B cell (primary cell): ENCODE data around the gene ANKLE2. TPM values are rescaled to one million over a fixed set of nuclear protein-coding genes. Genes with fewer than 3 reads are reported as not detected.

ENCODE experiments used
- ATAC-seq: fragments of 200-7000 bp; cut with Tn5 transposase; one replicate; pipeline ENCODE4 v1.10.0; 2021; ENCODE audit warnings: low read depth, mild to moderate bottlenecking, moderate number of reproducible peaks, moderate library complexity
- CTCF ChIA-PET: fragments of 350-600 bp; sonication (Branson Sonifier 250); formaldehyde crosslinking; loops from one replicate; lab custom pipeline; 2021; ENCODE audit warnings: antibody characterized with exemption, inconsistent platforms; lab: Charles Lee
- POLR2A ChIA-PET: fragments of 350-600 bp; sonication (Branson Sonifier 250); formaldehyde crosslinking; loops from one replicate; lab custom pipeline; 2021; ENCODE audit warnings: antibody characterized with exemption; lab: Charles Lee
- DNase-seq: peaks from one replicate; pipeline ENCODE4 v3.0.0; 2013
- H2AFZ ChIP-seq: 2 replicates; pipeline ENCODE4 v1.6.1; 2012; ENCODE audit warnings: mild to moderate bottlenecking, low read depth, low read length; ENCODE audit not compliant: insufficient read depth, poor library complexity, severe bottlenecking
- H3K27ac ChIP-seq, 2 donors: 1 replicate in 1 of 2; 2 replicates in 1 of 2; pipeline ENCODE4 v1.5.1; 2012 to 2013; ENCODE audit warnings: low read length in 2 of 2, mild to moderate bottlenecking in 2 of 2, moderate library complexity in 1 of 2
- H3K27me3 ChIP-seq, 4 experiments: fragments of 200-600 bp in 1 of 4; sonication (generic) in 1 of 4; replicated peaks in 1 of 4; 1 replicate in 2 of 4; 2 replicates in 2 of 4; pipeline versions ENCODE4 v1.6.1 to v1.7.0; 2013 to 2016; ENCODE audit warnings: low read length in 3 of 4, mild to moderate bottlenecking in 2 of 4, mixed read lengths in 1 of 4, moderate library complexity in 1 of 4; ENCODE audit not compliant: insufficient read depth in 4 of 4, control insufficient read depth in 3 of 4; ENCODE audit errors: control extremely low read depth in 1 of 4
- H3K36me3 ChIP-seq, 2 experiments: replicated peaks in 1 of 2; 1 replicate in 1 of 2; 2 replicates in 1 of 2; pipeline versions ENCODE4 v1.6.1 to v1.7.1; 2013; ENCODE audit warnings: low read length in 1 of 2; ENCODE audit not compliant: insufficient read depth in 2 of 2, control insufficient read depth in 1 of 2; ENCODE audit errors: control extremely low read depth in 1 of 2, extremely low read depth in 1 of 2
- H3K4me1 ChIP-seq, 2 donors: fragments of 200-600 bp in 1 of 2; sonication (generic) in 1 of 2; 1 replicate in 1 of 2; 2 replicates in 1 of 2; pipeline versions ENCODE4 v1.5.1 to v1.6.1; 2013 to 2017; ENCODE audit warnings: low read length in 2 of 2; ENCODE audit not compliant: control insufficient read depth in 2 of 2, insufficient read depth in 2 of 2
- H3K4me2 ChIP-seq: replicated peaks from 2 replicates; pipeline ENCODE3; 2012; ENCODE audit warnings: mild to moderate bottlenecking, low read depth, low read length; ENCODE audit not compliant: poor library complexity, severe bottlenecking
- H3K4me3 ChIP-seq, 5 experiments: fragments of 200-600 bp in 1 of 5; sonication (generic) in 1 of 5; 1 replicate in 3 of 5; 2 replicates in 2 of 5; pipeline versions ENCODE4 v1.5.1 to v1.7.0; 2011 to 2016; ENCODE audit warnings: low read length in 4 of 5, mild to moderate bottlenecking in 4 of 5, low read depth in 2 of 5, control low read depth in 1 of 5, moderate library complexity in 1 of 5; ENCODE audit not compliant: insufficient read depth in 1 of 5; ENCODE audit errors: control extremely low read depth in 1 of 5, extremely low read depth in 1 of 5
- H3K79me2 ChIP-seq: fragments of 200-600 bp; sonication (generic); one replicate; pipeline ENCODE4 v1.6.0; 2016; ENCODE audit warnings: low read length; ENCODE audit not compliant: control insufficient read depth, insufficient read depth
- H3K9ac ChIP-seq: fragments of 200-600 bp; sonication (generic); 2 replicates; pipeline ENCODE4 v1.6.1; 2017; ENCODE audit warnings: mild to moderate bottlenecking, low read length, moderate library complexity
- H3K9me3 ChIP-seq, 3 donors: one replicate each; pipeline versions ENCODE4 v1.6.1 to v1.7.1; 2013; ENCODE audit warnings: low read length in 2 of 3; ENCODE audit not compliant: control insufficient read depth in 2 of 3, insufficient read depth in 1 of 3; ENCODE audit errors: control extremely low read depth in 1 of 3
- H4K20me1 ChIP-seq: 2 replicates; pipeline ENCODE4 v1.6.0; 2012; ENCODE audit warnings: mild to moderate bottlenecking, low read length; ENCODE audit not compliant: insufficient read depth, control insufficient read depth, poor library complexity, severe bottlenecking
- H3K27ac Mint-ChIP-seq: one replicate; pipeline ENCODE4 v1.8.0; 2021; ENCODE audit warnings: mixed read lengths
- H3K27me3 Mint-ChIP-seq: one replicate; pipeline ENCODE4 v1.8.0; 2021; ENCODE audit warnings: mixed read lengths
- H3K4me1 Mint-ChIP-seq: one replicate; pipeline ENCODE4 v1.8.0; 2021; ENCODE audit warnings: mixed read lengths
- H3K4me3 Mint-ChIP-seq: one replicate; pipeline ENCODE4 v1.8.0; 2021; ENCODE audit warnings: mixed read lengths
- H3K9me3 Mint-ChIP-seq: one replicate; pipeline ENCODE4 v1.8.0; 2022; ENCODE audit warnings: mixed read lengths; ENCODE audit not compliant: insufficient read depth
- EZH2 ChIP-seq: IDR thresholded peaks from 2 replicates; pipeline ENCODE4 v1.6.1; 2012; ENCODE audit warnings: borderline replicate concordance, low read depth, mild to moderate bottlenecking, moderate library complexity, low read length; ENCODE audit not compliant: insufficient read depth, poor library complexity, severe bottlenecking
- WGBS: methylation state at CpG from one replicate; pipeline ENCODE4 v1.1.5; 2013; ENCODE audit warnings: missing lambda C conversion rate; ENCODE audit not compliant: insufficient coverage; 5-methylcytosine and 5-hydroxymethylcytosine counted together
- intact Hi-C: fragments of 100-400 bp; cut with micrococcal nuclease; formaldehyde crosslinking; loops from one replicate; pipeline ENCODE4 v1.10.0; 2022
- polyA plus RNA-seq: library from polyadenylated mRNA; depleted of rRNA; stranded (reverse); fragments of >200 nt; gene quantifications from 2 replicates; pipeline ENCODE4 v1.2.3, GENCODE V29; 2012
- total RNA-seq, 2 donors: library from RNA; stranded (reverse); fragments of 120-200 nt in 1 of 2; gene quantifications; 1 replicate in 1 of 2; 2 replicates in 1 of 2; pipeline versions ENCODE4 v1.2.3 to v1.2.4, GENCODE V29; 2013 to 2022
- TF ChIP-seq, protein P1 (sequence below): fragments of 200-600 bp; IDR thresholded peaks from one replicate; pipeline ENCODE4 v1.8.0; 2022; ENCODE audit warnings: antibody characterized with exemption, mild to moderate bottlenecking

ANKLE2 gene
- total and polyA plus RNA-seq, 2 donors (not counting 1 experiment from before 2014, with no cell fraction given) = 105 to 148 TPM

DNA sequence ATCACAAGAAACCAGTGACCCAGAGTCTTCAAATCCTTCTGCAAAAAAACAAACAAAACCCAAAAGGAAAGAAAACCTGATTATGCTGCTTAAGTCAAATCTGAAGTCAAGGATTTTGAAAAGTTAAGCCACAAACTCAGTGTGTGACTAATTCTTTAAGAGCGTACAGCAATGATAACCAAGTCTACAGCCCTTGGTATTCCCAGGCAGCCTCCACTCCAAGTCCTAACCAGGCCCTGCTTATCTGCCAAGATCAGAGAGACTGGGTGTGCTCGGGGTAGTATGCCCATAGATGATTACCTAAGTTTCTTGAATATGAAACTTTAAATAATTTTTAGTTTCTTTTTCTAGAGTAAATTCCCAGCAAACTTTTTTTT, 37.9 kb downstream of the ANKLE2 start:
- H2AFZ ChIP-seq = no peak overlapping the region
- TF ChIP-seq, protein P1, sequence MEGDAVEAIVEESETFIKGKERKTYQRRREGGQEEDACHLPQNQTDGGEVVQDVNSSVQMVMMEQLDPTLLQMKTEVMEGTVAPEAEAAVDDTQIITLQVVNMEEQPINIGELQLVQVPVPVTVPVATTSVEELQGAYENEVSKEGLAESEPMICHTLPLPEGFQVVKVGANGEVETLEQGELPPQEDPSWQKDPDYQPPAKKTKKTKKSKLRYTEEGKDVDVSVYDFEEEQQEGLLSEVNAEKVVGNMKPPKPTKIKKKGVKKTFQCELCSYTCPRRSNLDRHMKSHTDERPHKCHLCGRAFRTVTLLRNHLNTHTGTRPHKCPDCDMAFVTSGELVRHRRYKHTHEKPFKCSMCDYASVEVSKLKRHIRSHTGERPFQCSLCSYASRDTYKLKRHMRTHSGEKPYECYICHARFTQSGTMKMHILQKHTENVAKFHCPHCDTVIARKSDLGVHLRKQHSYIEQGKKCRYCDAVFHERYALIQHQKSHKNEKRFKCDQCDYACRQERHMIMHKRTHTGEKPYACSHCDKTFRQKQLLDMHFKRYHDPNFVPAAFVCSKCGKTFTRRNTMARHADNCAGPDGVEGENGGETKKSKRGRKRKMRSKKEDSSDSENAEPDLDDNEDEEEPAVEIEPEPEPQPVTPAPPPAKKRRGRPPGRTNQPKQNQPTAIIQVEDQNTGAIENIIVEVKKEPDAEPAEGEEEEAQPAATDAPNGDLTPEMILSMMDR = no peak
- no peak for ATAC-seq
- no peak overlapping the region for H3K27ac Mint-ChIP-seq
- H3K27ac ChIP-seq = no peak overlapping the region
- H3K27me3 ChIP-seq = no peaks in the 10 kb centered on the region
- H3K4me1 ChIP-seq = no peaks in the 10 kb centered on the region
- no peak for DNase-seq
- ChIA-PET POLR2A (no interaction called here), CTCF (no interaction called here)
- H3K79me2 ChIP-seq = peaks cover 14% of the 10 kb centered on the region
- no peaks in the 10 kb centered on the region for H3K27me3 Mint-ChIP-seq
- H3K4me2 ChIP-seq = no peak overlapping the region
- no peaks in the 10 kb centered on the region for H3K4me1 Mint-ChIP-seq
- H3K9me3 Mint-ChIP-seq = no peaks in the 10 kb centered on the region
- H3K9ac ChIP-seq = no peak overlapping the region
- H4K20me1 ChIP-seq = peaks cover 22% of the 10 kb centered on the region
- no peaks in the 10 kb centered on the region for H3K9me3 ChIP-seq
- H3K36me3 ChIP-seq = peaks cover 1 to 74% of the 10 kb centered on the region in 2 experiments
- WGBS = 100% methylated on average over 1 of the region's 2 CpGs
- intact Hi-C loops = no loop called here
- no peak overlapping the region for H3K4me3 ChIP-seq
- no peak overlapping the region for H3K4me3 Mint-ChIP-seq

- WGBS = 96% methylated on average over 29 of the region's 30 CpGs
- Histone ChIP-seq H3K27ac (no peak overlapping the region), H3K4me3 (no peak overlapping the region), H3K4me1 (no peaks in the 10 kb centered on the region), H3K9me3 (no peaks in the 10 kb centered on the region), H3K79me2 (peaks cover 14% of the 10 kb centered on the region), H3K4me2 (no peak overlapping the region), H3K27me3 (no peaks in the 10 kb centered on the region), H3K36me3 (peaks cover 1 to 72% of the 10 kb centered on the region in 2 experiments), H2AFZ (no peak overlapping the region), H4K20me1 (peaks cover 22% of the 10 kb centered on the region), H3K9ac (no peak overlapping the region)
- Mint-ChIP-seq H3K4me3 (no peak overlapping the region), H3K4me1 (no peaks in the 10 kb centered on the region), H3K27me3 (no peaks in the 10 kb centered on the region), H3K27ac (no peak overlapping the region), H3K9me3 (no peaks in the 10 kb centered on the region)
- intact Hi-C loops = no loop called here
- DNase-seq = no peak
- no peak for TF ChIP-seq EZH2
- TF ChIP-seq, protein P1 = no peak
- ATAC-seq = no peak
- POLR2A ChIA-PET = no interaction called here
- CTCF ChIA-PET = no interaction called here
Observed at GRCh38 chr12:132723015-132723763, 38.4 kb downstream of the ANKLE2 start.
